WTC11 (cell line): ENCODE data around the gene HPS5. TPM values are rescaled to one million over a fixed set of nuclear protein-coding genes. Genes with fewer than 3 reads are reported as not detected.

ENCODE experiments used
- ATAC-seq: fragments of 200-7000 bp; cut with Tn5 transposase; 2 replicates; pipeline ENCODE4 v1.10.0; 2021; ENCODE audit warnings: mild to moderate bottlenecking, moderate library complexity
- CTCF ChIA-PET: fragments of 300-600 bp; sonication (Branson Sonifier 250); formaldehyde crosslinking; loops from one replicate; lab custom pipeline; 2021; ENCODE audit warnings: antibody characterized with exemption; lab: Charles Lee
- POLR2A ChIA-PET: fragments of 350-600 bp; sonication (Branson Sonifier 250); formaldehyde crosslinking; loops from one replicate; lab custom pipeline; 2021; ENCODE audit warnings: antibody characterized with exemption; lab: Charles Lee
- DNase-seq: peaks from one replicate; pipeline ENCODE4 v3.0.0; 2021; ENCODE audit warnings: low spot score
- H3K27ac Mint-ChIP-seq: 2 replicates; pipeline ENCODE4 v1.8.0; 2021; ENCODE audit warnings: mixed read lengths
- H3K27me3 Mint-ChIP-seq: 2 replicates; pipeline ENCODE4 v1.8.0; 2021; ENCODE audit warnings: low read depth, mild to moderate bottlenecking, moderate library complexity, mixed read lengths
- H3K36me3 Mint-ChIP-seq: 2 replicates; pipeline ENCODE4 v1.8.0; 2021; ENCODE audit warnings: mixed read lengths
- H3K4me1 Mint-ChIP-seq: 2 replicates; pipeline ENCODE4 v1.8.0; 2022; ENCODE audit warnings: mixed read lengths
- H3K4me3 Mint-ChIP-seq: 2 replicates; pipeline ENCODE4 v1.8.0; 2021; ENCODE audit warnings: mild to moderate bottlenecking, moderate library complexity, mixed read lengths
- H3K9me3 Mint-ChIP-seq: 2 replicates; pipeline ENCODE4 v1.8.0; 2021; ENCODE audit warnings: mixed read lengths
- CREB1 ChIP-seq: sonication (generic); formaldehyde crosslinking; IDR thresholded peaks from 2 replicates; pipeline ENCODE4 v1.8.0; 2023; ENCODE audit warnings: mild to moderate bottlenecking, missing genetic modification reagents
- CREM ChIP-seq: sonication (generic); formaldehyde crosslinking; IDR thresholded peaks from 2 replicates; pipeline ENCODE4 v1.8.1; 2022; ENCODE audit warnings: mild to moderate bottlenecking, missing genetic modification reagents, moderate library complexity
- EMX1 ChIP-seq: fragments of 250-450 bp; sonication (Bioruptor Pico); IDR thresholded peaks from 2 replicates; pipeline ENCODE4 v1.8.0; 2021; ENCODE audit warnings: mild to moderate bottlenecking
- FOXJ3 ChIP-seq: sonication (generic); formaldehyde crosslinking; IDR thresholded peaks from 2 replicates; pipeline ENCODE4 v1.9.0; 2021; ENCODE audit warnings: missing genetic modification reagents, mild to moderate bottlenecking, borderline replicate concordance
- FOXP1 ChIP-seq: sonication (generic); formaldehyde crosslinking; IDR thresholded peaks from 2 replicates; pipeline ENCODE4 v1.8.0; 2022; ENCODE audit warnings: missing genetic modification reagents, mild to moderate bottlenecking, moderate library complexity, borderline replicate concordance
- HMGA2 ChIP-seq: fragments of 250-450 bp; sonication (Bioruptor Pico); IDR thresholded peaks from 2 replicates; pipeline ENCODE4 v1.4.0; 2021; ENCODE audit warnings: mild to moderate bottlenecking, moderate library complexity
- MXD4 ChIP-seq: fragments of 250-450 bp; sonication (Bioruptor Pico); IDR thresholded peaks from 2 replicates; pipeline ENCODE4 v1.8.0; 2021; ENCODE audit warnings: mild to moderate bottlenecking, moderate library complexity, borderline replicate concordance
- OVOL2 ChIP-seq: fragments of 250-450 bp; sonication (Bioruptor Pico); IDR thresholded peaks from 2 replicates; pipeline ENCODE4 v1.9.0; 2021; ENCODE audit warnings: mild to moderate bottlenecking, borderline replicate concordance
- PRRX2 ChIP-seq: fragments of 250-450 bp; sonication (Bioruptor Pico); IDR thresholded peaks from 2 replicates; pipeline ENCODE4 v1.8.0; 2021; ENCODE audit warnings: mild to moderate bottlenecking
- RORB ChIP-seq: fragments of 250-450 bp; sonication (Bioruptor Pico); IDR thresholded peaks from 2 replicates; pipeline ENCODE4 v1.9.0; 2021; ENCODE audit warnings: mild to moderate bottlenecking
- SP1 ChIP-seq: sonication (generic); formaldehyde crosslinking; conservative IDR thresholded peaks from 2 replicates; pipeline ENCODE4 v1.8.1; 2022; ENCODE audit warnings: missing genetic modification reagents
- TP53 ChIP-seq: sonication (generic); formaldehyde crosslinking; IDR thresholded peaks from 2 replicates; pipeline ENCODE4 v1.8.1; 2023; ENCODE audit warnings: mild to moderate bottlenecking, missing genetic modification reagents
- ZNF317 ChIP-seq: sonication (generic); formaldehyde crosslinking; IDR thresholded peaks from 2 replicates; pipeline ENCODE4 v1.8.1; 2023; ENCODE audit warnings: low read depth, mild to moderate bottlenecking, moderate library complexity, missing genetic modification reagents, borderline replicate concordance
- ZNF396 ChIP-seq: fragments of 250-450 bp; sonication (Bioruptor Pico); IDR thresholded peaks from 2 replicates; pipeline ENCODE4 v1.8.0; 2021; ENCODE audit warnings: mild to moderate bottlenecking, moderate library complexity, borderline replicate concordance
- ZNF416 ChIP-seq: fragments of 250-450 bp; sonication (Bioruptor Pico); IDR thresholded peaks from 2 replicates; pipeline ENCODE4 v1.9.0; 2021; ENCODE audit warnings: mild to moderate bottlenecking, inconsistent platforms
- ZNF423 ChIP-seq: fragments of 250-450 bp; sonication (Bioruptor Pico); IDR thresholded peaks from 2 replicates; pipeline ENCODE4 v2.1.2; 2022; ENCODE audit warnings: mild to moderate bottlenecking, moderate library complexity
- total RNA-seq: library from RNA; stranded (reverse); gene quantifications from 3 replicates; pipeline ENCODE4 v1.2.3, GENCODE V29; 2021
- TF ChIP-seq, protein P1 (sequence below): sonication (generic); formaldehyde crosslinking; IDR thresholded peaks from 2 replicates; pipeline ENCODE4 v1.8.1; 2023; ENCODE audit warnings: mild to moderate bottlenecking, missing genetic modification reagents
- TF ChIP-seq, protein P2 (sequence below): sonication (generic); formaldehyde crosslinking; IDR thresholded peaks from 2 replicates; pipeline ENCODE4 v1.8.0; 2022; ENCODE audit warnings: mild to moderate bottlenecking, missing genetic modification reagents
- TF ChIP-seq, protein P3 (sequence below): sonication (generic); formaldehyde crosslinking; IDR thresholded peaks from 2 replicates; pipeline ENCODE4 v1.8.1; 2022; ENCODE audit warnings: missing genetic modification reagents, borderline replicate concordance
- TF ChIP-seq, protein P4 (sequence below): fragments of 250-450 bp; sonication (Bioruptor Pico); IDR thresholded peaks from 2 replicates; pipeline ENCODE4 v1.9.0; 2021; ENCODE audit warnings: mild to moderate bottlenecking, borderline replicate concordance
- TF ChIP-seq, protein P5 (sequence below): sonication (generic); formaldehyde crosslinking; IDR thresholded peaks from 2 replicates; pipeline ENCODE4 v1.8.0; 2023; ENCODE audit warnings: missing genetic modification reagents

The HPS5 gene
- total RNA-seq, 1 experiment from 2014 or later = 14.9 TPM

DNA sequence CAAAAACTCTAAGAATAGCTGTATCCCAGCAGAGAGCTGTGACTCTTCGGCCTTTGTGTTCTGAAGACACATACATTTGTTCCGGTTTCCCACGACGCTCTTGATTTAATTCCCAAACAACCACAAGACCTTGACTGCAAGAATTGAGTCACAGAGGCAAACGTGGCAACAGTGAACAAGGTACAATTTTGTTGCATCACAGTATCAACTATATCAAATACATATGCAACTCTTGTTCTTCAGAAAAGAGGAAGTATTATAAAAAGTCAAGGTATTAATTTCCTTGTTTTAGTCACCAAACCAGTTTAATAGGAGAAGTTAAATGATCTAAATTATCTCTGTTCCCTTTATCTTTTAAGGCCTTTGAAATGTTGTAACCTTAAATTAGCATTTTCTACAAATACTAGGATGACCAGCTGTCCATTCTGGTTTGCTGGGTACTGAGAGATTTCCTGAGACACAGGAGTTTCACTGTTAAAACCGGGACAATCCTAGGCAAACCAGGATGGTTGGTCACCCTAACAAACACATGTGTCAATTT is 11.1 kb downstream of the HPS5 start:
- no peak for DNase-seq
- H3K36me3 Mint-ChIP-seq = peaks cover 49% of the 10 kb centered on the region
- H3K27ac Mint-ChIP-seq = no peak overlapping the region; the same call in 1 of the 2 replicates
- H3K4me3 Mint-ChIP-seq = no peak overlapping the region
- TF ChIP-seq, protein P1, sequence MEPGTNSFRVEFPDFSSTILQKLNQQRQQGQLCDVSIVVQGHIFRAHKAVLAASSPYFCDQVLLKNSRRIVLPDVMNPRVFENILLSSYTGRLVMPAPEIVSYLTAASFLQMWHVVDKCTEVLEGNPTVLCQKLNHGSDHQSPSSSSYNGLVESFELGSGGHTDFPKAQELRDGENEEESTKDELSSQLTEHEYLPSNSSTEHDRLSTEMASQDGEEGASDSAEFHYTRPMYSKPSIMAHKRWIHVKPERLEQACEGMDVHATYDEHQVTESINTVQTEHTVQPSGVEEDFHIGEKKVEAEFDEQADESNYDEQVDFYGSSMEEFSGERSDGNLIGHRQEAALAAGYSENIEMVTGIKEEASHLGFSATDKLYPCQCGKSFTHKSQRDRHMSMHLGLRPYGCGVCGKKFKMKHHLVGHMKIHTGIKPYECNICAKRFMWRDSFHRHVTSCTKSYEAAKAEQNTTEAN (CRISPR knock-in tag) = no peak
- no peak for TF ChIP-seq TP53 (CRISPR knock-in tag)
- TF ChIP-seq OVOL2 = no peak
- TF ChIP-seq FOXJ3 (CRISPR knock-in tag) = no peak
- TF ChIP-seq, protein P2, sequence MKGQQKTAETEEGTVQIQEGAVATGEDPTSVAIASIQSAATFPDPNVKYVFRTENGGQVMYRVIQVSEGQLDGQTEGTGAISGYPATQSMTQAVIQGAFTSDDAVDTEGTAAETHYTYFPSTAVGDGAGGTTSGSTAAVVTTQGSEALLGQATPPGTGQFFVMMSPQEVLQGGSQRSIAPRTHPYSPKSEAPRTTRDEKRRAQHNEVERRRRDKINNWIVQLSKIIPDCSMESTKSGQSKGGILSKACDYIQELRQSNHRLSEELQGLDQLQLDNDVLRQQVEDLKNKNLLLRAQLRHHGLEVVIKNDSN (CRISPR knock-in tag) = no peak
- TF ChIP-seq, protein P3, sequence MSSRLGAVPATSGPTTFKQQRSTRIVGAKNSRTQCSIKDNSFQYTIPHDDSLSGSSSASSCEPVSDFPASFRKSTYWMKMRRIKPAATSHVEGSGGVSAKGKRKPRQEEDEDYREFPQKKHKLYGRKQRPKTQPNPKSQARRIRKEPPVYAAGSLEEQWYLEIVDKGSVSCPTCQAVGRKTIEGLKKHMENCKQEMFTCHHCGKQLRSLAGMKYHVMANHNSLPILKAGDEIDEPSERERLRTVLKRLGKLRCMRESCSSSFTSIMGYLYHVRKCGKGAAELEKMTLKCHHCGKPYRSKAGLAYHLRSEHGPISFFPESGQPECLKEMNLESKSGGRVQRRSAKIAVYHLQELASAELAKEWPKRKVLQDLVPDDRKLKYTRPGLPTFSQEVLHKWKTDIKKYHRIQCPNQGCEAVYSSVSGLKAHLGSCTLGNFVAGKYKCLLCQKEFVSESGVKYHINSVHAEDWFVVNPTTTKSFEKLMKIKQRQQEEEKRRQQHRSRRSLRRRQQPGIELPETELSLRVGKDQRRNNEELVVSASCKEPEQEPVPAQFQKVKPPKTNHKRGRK (CRISPR knock-in tag) = no peak
- ChIA-PET CTCF (interaction anchor here (1.8 kb wide), 1 partner anchor 67 kb away, joined by 4 read pairs; no protein-coding TSS in a partner anchor), POLR2A (no interaction called here)
- H3K27me3 Mint-ChIP-seq = no peaks in the 10 kb centered on the region
- no peaks in the 10 kb centered on the region for H3K9me3 Mint-ChIP-seq
- no peak for ATAC-seq
- no peaks in the 10 kb centered on the region for H3K4me1 Mint-ChIP-seq

DNA sequence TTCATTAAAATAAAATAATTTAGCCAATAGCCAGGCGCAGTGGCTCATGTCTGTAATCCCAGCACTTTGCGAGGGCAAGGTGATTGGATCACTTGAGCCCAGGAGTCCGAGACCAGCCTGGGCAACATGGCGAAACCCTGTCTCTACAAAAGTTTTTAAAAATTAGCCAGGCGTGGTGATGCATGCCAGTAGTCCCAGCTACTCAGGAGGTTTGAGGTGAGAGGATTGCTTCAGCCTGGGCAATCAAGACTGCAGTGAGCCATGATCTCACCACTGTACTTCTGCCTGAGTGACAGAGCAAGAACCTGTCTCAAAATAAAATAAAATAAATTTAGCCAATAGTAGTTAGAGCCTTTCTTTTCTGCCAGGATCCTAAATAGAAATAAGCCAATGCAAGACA is 12.2 kb downstream of the HPS5 start:
- TF ChIP-seq ZNF416 (no peak), HMGA2 (CRISPR knock-in tag) (no peak), FOXP1 (CRISPR knock-in tag) (no peak), ZNF317 (no peak), ZNF396 (CRISPR knock-in tag) (no peak)
- TF ChIP-seq, protein P4, sequence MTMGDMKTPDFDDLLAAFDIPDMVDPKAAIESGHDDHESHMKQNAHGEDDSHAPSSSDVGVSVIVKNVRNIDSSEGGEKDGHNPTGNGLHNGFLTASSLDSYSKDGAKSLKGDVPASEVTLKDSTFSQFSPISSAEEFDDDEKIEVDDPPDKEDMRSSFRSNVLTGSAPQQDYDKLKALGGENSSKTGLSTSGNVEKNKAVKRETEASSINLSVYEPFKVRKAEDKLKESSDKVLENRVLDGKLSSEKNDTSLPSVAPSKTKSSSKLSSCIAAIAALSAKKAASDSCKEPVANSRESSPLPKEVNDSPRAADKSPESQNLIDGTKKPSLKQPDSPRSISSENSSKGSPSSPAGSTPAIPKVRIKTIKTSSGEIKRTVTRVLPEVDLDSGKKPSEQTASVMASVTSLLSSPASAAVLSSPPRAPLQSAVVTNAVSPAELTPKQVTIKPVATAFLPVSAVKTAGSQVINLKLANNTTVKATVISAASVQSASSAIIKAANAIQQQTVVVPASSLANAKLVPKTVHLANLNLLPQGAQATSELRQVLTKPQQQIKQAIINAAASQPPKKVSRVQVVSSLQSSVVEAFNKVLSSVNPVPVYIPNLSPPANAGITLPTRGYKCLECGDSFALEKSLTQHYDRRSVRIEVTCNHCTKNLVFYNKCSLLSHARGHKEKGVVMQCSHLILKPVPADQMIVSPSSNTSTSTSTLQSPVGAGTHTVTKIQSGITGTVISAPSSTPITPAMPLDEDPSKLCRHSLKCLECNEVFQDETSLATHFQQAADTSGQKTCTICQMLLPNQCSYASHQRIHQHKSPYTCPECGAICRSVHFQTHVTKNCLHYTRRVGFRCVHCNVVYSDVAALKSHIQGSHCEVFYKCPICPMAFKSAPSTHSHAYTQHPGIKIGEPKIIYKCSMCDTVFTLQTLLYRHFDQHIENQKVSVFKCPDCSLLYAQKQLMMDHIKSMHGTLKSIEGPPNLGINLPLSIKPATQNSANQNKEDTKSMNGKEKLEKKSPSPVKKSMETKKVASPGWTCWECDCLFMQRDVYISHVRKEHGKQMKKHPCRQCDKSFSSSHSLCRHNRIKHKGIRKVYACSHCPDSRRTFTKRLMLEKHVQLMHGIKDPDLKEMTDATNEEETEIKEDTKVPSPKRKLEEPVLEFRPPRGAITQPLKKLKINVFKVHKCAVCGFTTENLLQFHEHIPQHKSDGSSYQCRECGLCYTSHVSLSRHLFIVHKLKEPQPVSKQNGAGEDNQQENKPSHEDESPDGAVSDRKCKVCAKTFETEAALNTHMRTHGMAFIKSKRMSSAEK (CRISPR knock-in tag) = no peak
- Mint-ChIP-seq H3K27ac (no peak overlapping the region), H3K4me3 (no peak overlapping the region), H3K9me3 (no peaks in the 10 kb centered on the region), H3K36me3 (peaks cover 59% of the 10 kb centered on the region), H3K4me1 (no peaks in the 10 kb centered on the region), H3K27me3 (no peaks in the 10 kb centered on the region)
- CTCF ChIA-PET = no interaction called here
- no peak for DNase-seq
- no peak for ATAC-seq
- POLR2A ChIA-PET = no interaction called here

DNA sequence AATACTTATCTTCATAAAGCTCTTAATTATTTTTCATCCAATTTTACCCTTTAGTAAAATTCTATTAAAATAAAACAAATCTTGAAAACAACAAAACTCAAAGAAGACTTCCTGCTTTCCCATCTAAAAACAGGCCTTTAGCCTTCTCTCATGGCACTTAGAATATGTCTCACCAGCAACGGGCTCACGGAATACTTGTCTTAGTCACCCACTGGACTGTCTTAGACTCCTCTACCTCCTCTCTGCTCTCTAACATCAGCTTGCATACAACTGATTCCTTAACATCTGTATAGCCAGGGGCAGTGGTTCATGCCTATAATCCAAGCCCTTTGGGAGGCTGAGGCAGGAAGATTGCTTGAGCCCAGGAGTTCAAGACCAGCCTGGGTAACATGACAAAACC is 13.7 kb downstream of the HPS5 start:
- Mint-ChIP-seq H3K9me3 (no peaks in the 10 kb centered on the region), H3K36me3 (peaks cover 63% of the 10 kb centered on the region), H3K4me1 (no peaks in the 10 kb centered on the region), H3K4me3 (no peak overlapping the region), H3K27ac (no peak overlapping the region), H3K27me3 (no peaks in the 10 kb centered on the region)
- ATAC-seq (no peak), DNase-seq (no peak)
- ChIA-PET POLR2A (no interaction called here), CTCF (no interaction called here)
- no peak for TF ChIP-seq OVOL2
- TF ChIP-seq ZNF423 (CRISPR knock-in tag) = no peak
- no peak for TF ChIP-seq CREB1 (CRISPR knock-in tag)
- no peak for TF ChIP-seq EMX1
- no peak for TF ChIP-seq PRRX2 (CRISPR knock-in tag)
- TF ChIP-seq SP1 = no peak
- TF ChIP-seq, protein P5, sequence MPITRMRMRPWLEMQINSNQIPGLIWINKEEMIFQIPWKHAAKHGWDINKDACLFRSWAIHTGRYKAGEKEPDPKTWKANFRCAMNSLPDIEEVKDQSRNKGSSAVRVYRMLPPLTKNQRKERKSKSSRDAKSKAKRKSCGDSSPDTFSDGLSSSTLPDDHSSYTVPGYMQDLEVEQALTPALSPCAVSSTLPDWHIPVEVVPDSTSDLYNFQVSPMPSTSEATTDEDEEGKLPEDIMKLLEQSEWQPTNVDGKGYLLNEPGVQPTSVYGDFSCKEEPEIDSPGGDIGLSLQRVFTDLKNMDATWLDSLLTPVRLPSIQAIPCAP (CRISPR knock-in tag) = no peak
- TF ChIP-seq MXD4 (CRISPR knock-in tag) = no peak
- no peak for TF ChIP-seq ZNF416
- no peak for TF ChIP-seq RORB (CRISPR knock-in tag)
- no peak for TF ChIP-seq CREM (CRISPR knock-in tag)
- TF ChIP-seq, all 79 proteins: peak for 0
